ENCODE data around the gene MTHFD2L.

Gene MTHFD2L

DNA sequence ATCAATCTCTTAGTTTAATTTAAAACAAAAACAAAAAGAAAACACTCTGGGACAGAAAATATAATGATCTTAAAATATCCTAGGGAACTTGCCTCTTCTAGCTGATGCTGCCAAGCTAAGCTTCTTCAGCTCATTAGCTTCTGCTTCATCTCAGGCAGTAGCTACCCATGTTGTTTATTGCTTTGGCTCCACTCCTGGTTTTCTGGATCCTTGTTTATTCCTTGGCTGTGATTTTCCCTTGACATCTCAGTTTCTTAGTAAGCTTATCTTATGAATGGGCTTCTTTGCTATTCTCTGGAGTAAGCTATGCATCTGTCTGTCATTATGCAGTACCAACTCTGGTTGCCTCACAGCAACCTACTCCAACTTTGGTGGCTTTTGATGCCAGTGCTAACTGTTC is 5.1 kb upstream of the MTHFD2L start:
- ATAC-seq (ENCODE audit: low read depth) = no peak
- no peak for DNase-seq (ENCODE audit: low spot score)

DNA sequence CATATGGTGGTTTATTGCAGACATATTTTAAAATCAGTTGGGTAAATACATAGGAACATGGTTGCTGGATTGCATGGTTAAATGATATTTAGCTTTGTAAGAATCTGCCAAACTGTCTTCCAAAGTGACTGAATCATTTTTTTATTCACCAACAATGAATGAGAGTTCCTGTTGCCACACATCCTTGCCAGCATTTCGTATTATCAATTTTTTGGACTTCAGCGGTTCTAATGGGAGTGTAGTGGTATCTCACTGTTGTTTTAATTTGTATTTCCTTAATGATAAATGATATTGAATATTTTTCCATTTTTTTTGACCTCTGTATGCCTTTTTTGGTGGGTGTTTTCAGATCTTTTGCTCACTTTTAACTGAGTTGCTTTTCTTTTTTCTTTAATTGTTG is 1.4 kb upstream of the MTHFD2L start:
- Histone ChIP-seq H3K4me1 (ENCODE audit: insufficient read depth, poor library complexity, severe bottlenecking) (peaks cover 16% of the 10 kb centered on the region), H3K9me3 (ENCODE audit: severe bottlenecking) (no peaks in the 10 kb centered on the region), H3K27me3 (ENCODE audit: insufficient read depth, poor library complexity, severe bottlenecking) (no peaks in the 10 kb centered on the region), H3K4me3 (ENCODE audit: severe bottlenecking) (no peak overlapping the region), H3K36me3 (ENCODE audit: low read depth) (peaks cover 21% of the 10 kb centered on the region), H3K27ac (ENCODE audit: poor library complexity, severe bottlenecking) (peak overlapping the region; percentile 85)
- no peak for TF ChIP-seq CTCF (IDR thresholded peaks at IDR 0.05; ENCODE audit: poor library complexity, severe bottlenecking)
- no peak for DNase-seq (ENCODE audit: low spot score)
- ATAC-seq (ENCODE audit: low read depth) = no peak

More for the DNA sequence above, 5.1 kb upstream of the MTHFD2L start:
- no peaks in the 10 kb centered on the region for H3K9me3 ChIP-seq (ENCODE audit: severe bottlenecking)
- H3K27me3 ChIP-seq (ENCODE audit: insufficient read depth, poor library complexity, severe bottlenecking) = no peaks in the 10 kb centered on the region
- no peak overlapping the region for H3K27ac ChIP-seq (ENCODE audit: poor library complexity, severe bottlenecking)
- H3K36me3 ChIP-seq (ENCODE audit: low read depth) = no peaks in the 10 kb centered on the region
- no peak for TF ChIP-seq CTCF (IDR thresholded peaks at IDR 0.05; ENCODE audit: poor library complexity, severe bottlenecking)
- H3K4me3 ChIP-seq (ENCODE audit: severe bottlenecking) = no peak overlapping the region
- peaks cover 11% of the 10 kb centered on the region for H3K4me1 ChIP-seq (ENCODE audit: insufficient read depth, poor library complexity, severe bottlenecking)

GRCh38 chr4:74157154-74157553 is 764 bp upstream of the MTHFD2L start:
- Histone ChIP-seq H3K27me3 (ENCODE audit: insufficient read depth, poor library complexity, severe bottlenecking) (no peaks in the 10 kb centered on the region), H3K27ac (ENCODE audit: poor library complexity, severe bottlenecking) (peak overlapping the region; percentile 85), H3K4me3 (ENCODE audit: severe bottlenecking) (peak overlapping the region; percentile 97), H3K36me3 (ENCODE audit: low read depth) (peaks cover 28% of the 10 kb centered on the region), H3K4me1 (ENCODE audit: insufficient read depth, poor library complexity, severe bottlenecking) (peaks cover 16% of the 10 kb centered on the region), H3K9me3 (ENCODE audit: severe bottlenecking) (no peaks in the 10 kb centered on the region)
- no peak for DNase-seq (ENCODE audit: low spot score)
- ATAC-seq (ENCODE audit: low read depth) = no peak
- no peak for TF ChIP-seq CTCF (IDR thresholded peaks at IDR 0.05; ENCODE audit: poor library complexity, severe bottlenecking)

DNA sequence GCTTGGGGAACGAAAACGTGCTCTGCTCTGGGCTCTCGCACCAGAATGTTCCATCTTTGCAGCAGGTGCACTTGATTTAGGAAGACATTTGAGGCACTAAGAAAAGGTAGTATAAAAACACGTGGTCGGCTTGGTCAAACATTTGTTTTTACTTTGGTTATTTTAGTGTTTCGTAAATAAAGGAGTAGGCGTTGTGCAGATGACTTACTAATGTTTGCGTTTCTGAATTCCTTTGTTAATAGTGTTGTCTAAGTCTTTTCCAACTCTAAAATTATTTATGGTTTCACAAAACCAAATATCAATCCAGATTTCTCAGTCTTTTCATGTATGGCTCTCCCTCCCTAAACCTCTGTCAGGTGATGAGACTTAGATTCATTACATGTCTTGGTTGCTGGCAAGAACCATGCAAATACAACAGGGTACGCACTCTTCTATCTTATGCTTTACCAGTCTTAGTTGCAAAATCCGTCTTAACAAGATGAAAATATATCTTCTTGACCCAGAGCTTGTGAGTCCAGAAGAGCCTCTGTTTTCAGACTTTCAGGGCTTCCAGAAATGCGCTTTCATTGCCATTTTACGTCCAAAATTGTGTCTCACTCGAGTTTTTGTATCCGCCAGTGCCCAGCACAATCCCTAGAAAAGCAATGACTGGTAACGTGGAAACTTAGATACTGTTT is 686 bp downstream of the MTHFD2L start:
- Histone ChIP-seq H3K4me3 (ENCODE audit: severe bottlenecking) (peak overlapping the region; percentile 97), H3K4me1 (ENCODE audit: insufficient read depth, poor library complexity, severe bottlenecking) (peaks cover 16% of the 10 kb centered on the region), H3K27ac (ENCODE audit: poor library complexity, severe bottlenecking) (peak overlapping the region; percentile 85), H3K27me3 (ENCODE audit: insufficient read depth, poor library complexity, severe bottlenecking) (no peaks in the 10 kb centered on the region), H3K9me3 (ENCODE audit: severe bottlenecking) (no peaks in the 10 kb centered on the region), H3K36me3 (ENCODE audit: low read depth) (peaks cover 42% of the 10 kb centered on the region)
- no peak for TF ChIP-seq CTCF (IDR thresholded peaks at IDR 0.05; ENCODE audit: poor library complexity, severe bottlenecking)
- DNase-seq (ENCODE audit: low spot score) (no peak), ATAC-seq (ENCODE audit: low read depth) (no peak)

GRCh38 chr4:74159143-74159709 is 1.3 kb downstream of the MTHFD2L start:
- Histone ChIP-seq H3K4me1 (ENCODE audit: insufficient read depth, poor library complexity, severe bottlenecking) (peaks cover 16% of the 10 kb centered on the region), H3K4me3 (ENCODE audit: severe bottlenecking) (peak overlapping the region; percentile 97), H3K36me3 (ENCODE audit: low read depth) (peaks cover 48% of the 10 kb centered on the region), H3K9me3 (ENCODE audit: severe bottlenecking) (no peaks in the 10 kb centered on the region), H3K27ac (ENCODE audit: poor library complexity, severe bottlenecking) (peak overlapping the region; percentile 85), H3K27me3 (ENCODE audit: insufficient read depth, poor library complexity, severe bottlenecking) (no peaks in the 10 kb centered on the region)
- DNase-seq (ENCODE audit: low spot score) (no peak), ATAC-seq (ENCODE audit: low read depth) (no peak)
- TF ChIP-seq CTCF (IDR thresholded peaks at IDR 0.05; ENCODE audit: poor library complexity, severe bottlenecking) = no peak
